ENCODE data around the gene WWOX. TPM values are rescaled to one million over a fixed set of nuclear protein-coding genes. Genes with fewer than 3 reads are reported as not detected.

WWOX gene
- total and polyA plus RNA-seq, 2 of the 4 experiments (the other 2 are of a cell fraction) = 2.7 to 5.4 TPM

DNA sequence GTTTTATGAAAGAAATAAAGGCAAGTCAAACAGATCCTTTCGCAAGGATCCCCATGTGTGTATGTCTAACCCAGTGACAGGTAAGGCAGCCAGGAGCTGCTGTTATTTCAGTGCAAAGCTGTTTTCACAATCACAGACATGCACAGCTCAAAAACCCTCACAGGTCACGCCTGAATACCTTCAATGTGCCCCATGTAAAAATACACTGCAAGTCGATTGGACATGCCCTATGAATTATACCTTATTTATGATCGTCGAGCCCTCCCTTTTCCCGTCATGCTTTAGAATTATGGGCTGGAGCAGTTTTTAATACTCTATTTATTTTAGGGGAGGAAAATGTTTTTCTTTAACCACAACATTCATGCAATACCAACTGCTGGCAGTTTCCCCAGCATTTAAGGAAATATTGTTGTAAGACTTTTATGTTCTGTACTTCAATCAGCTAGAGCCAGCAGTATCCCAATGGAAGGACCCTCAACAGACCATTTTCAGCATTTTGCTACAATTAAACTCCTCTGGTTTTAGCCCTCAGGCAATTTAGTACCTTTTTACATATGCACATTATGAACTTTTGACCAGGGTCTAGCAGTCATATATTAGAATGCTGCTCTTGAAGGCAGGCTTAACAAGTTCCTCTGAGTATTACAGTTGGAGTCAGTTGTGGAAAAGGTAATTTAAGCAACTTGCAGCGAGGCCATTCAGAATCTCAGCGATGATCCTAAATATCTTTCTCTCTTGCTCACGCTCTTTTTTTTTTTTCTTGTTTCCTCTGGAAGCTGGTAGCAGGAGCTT is 362.2 kb downstream of the WWOX start:
- Histone ChIP-seq H3K4ac (ENCODE audit: low read depth, low read length) (no peak overlapping the region), H4K5ac (ENCODE audit: low read depth, low read length) (no peak overlapping the region), H3K4me2 (ENCODE audit: low read depth, low read length) (no peak overlapping the region), H3K14ac (replicated peaks; ENCODE audit: low read depth, low read length) (no peak overlapping the region), H2BK120ac (ENCODE audit: low read depth, low read length) (no peak overlapping the region), H3K27me3 (ENCODE audit: control insufficient read depth, insufficient read depth, low read length) (no peaks in the 10 kb centered on the region), H4K8ac (ENCODE audit: low read depth in 2 of 2, low read length in 2 of 2) (no peak overlapping the region), H3K79me1 (ENCODE audit: low read depth in 1 of 2, low read length in 2 of 2) (no peaks in the 10 kb centered on the region), H2AK9ac (replicated peaks; ENCODE audit: low read depth, low read length, poor library complexity) (no peak overlapping the region), H3K9me1 (ENCODE audit: insufficient read depth, low read length) (no peaks in the 10 kb centered on the region), H2BK20ac (ENCODE audit: low read depth, low read length) (no peak overlapping the region), H3K23ac (ENCODE audit: low read depth, low read length) (no peak overlapping the region), H3K36me3 (ENCODE audit: control insufficient read depth, insufficient read depth, low read length) (no peaks in the 10 kb centered on the region), H3K9ac (ENCODE audit: low read depth, low read length) (no peak overlapping the region), H4K91ac (ENCODE audit: insufficient read depth, low read depth, low read length) (no peak overlapping the region), H2AK5ac (ENCODE audit: low read depth, low read length) (no peak overlapping the region), H3K4me1 (ENCODE audit: control insufficient read depth, insufficient read depth, low read length) (no peaks in the 10 kb centered on the region), H2AFZ (replicated peaks; ENCODE audit: low read length, poor library complexity) (no peak overlapping the region), H3K4me3 (ENCODE audit: insufficient read depth, low read depth, low read length) (no peak overlapping the region), H3K9me3 (ENCODE audit: control insufficient read depth, insufficient read depth, low read length) (peaks cover 12% of the 10 kb centered on the region), H3K56ac (ENCODE audit: extremely low read depth, insufficient read depth, low read length) (no peak overlapping the region), H3K27ac (ENCODE audit: insufficient read depth, low read length) (no peak overlapping the region), H3K18ac (ENCODE audit: low read depth, low read length) (no peak overlapping the region), H4K20me1 (ENCODE audit: insufficient read depth, low read length) (no peaks in the 10 kb centered on the region), H2BK15ac (ENCODE audit: low read depth, low read length) (no peak overlapping the region), H2BK5ac (ENCODE audit: low read depth, low read length, poor library complexity, severe bottlenecking) (no peak overlapping the region)
- CTCF ChIA-PET = no interaction called here
- BruUV-seq (replicated peaks) = no TSS peak
- intact Hi-C loops (cut with micrococcal nuclease) = no loop called here
- TF ChIP-seq, protein P1, sequence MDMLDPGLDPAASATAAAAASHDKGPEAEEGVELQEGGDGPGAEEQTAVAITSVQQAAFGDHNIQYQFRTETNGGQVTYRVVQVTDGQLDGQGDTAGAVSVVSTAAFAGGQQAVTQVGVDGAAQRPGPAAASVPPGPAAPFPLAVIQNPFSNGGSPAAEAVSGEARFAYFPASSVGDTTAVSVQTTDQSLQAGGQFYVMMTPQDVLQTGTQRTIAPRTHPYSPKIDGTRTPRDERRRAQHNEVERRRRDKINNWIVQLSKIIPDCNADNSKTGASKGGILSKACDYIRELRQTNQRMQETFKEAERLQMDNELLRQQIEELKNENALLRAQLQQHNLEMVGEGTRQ (IDR thresholded peaks at IDR 0.05; ENCODE audit: low read depth, low read length) = no peak
- TF ChIP-seq CEBPB (IDR thresholded peaks at IDR 0.05; ENCODE audit: low read depth, low read length) (no peak), SMC3 (IDR thresholded peaks at IDR 0.05; ENCODE audit: low read depth, low read length) (no peak), NFE2L2 (IDR thresholded peaks at IDR 0.05; ENCODE audit: low read depth, low read length) (no peak), CHD1 (IDR thresholded peaks at IDR 0.05; ENCODE audit: low read depth, low read length) (no peak), RAD21 (IDR thresholded peaks at IDR 0.05; ENCODE audit: low read length) (no peak), BHLHE40 (IDR thresholded peaks at IDR 0.05; ENCODE audit: low read depth, low read length) (no peak), POLR2A (IDR thresholded peaks at IDR 0.05; ENCODE audit: low read depth, low read length) (no peak), CTCF (conservative IDR thresholded peaks at IDR 0.05; ENCODE audit: low read depth, low read length) (no peak), FOS (IDR thresholded peaks at IDR 0.05; ENCODE audit: low read depth, low read length) (no peak), MXI1 (IDR thresholded peaks at IDR 0.05; ENCODE audit: borderline replicate concordance, low read depth, low read length) (no peak)
- TF ChIP-seq, protein P2, sequence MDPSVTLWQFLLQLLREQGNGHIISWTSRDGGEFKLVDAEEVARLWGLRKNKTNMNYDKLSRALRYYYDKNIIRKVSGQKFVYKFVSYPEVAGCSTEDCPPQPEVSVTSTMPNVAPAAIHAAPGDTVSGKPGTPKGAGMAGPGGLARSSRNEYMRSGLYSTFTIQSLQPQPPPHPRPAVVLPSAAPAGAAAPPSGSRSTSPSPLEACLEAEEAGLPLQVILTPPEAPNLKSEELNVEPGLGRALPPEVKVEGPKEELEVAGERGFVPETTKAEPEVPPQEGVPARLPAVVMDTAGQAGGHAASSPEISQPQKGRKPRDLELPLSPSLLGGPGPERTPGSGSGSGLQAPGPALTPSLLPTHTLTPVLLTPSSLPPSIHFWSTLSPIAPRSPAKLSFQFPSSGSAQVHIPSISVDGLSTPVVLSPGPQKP (IDR thresholded peaks at IDR 0.05; ENCODE audit: borderline replicate concordance, low read depth, low read length) = no peak
- POLR2A ChIA-PET (ENCODE audit: unreplicated experiment) = no interaction called here
- in situ Hi-C loops (cut with MboI; ENCODE audit: low sequenced_read_pairs) = no loop called here
- no peak for DNase-seq
- dilution Hi-C loops (cut with HindIII; ENCODE audit: low sequenced_read_pairs, unreplicated experiment) = no loop called here
- WGBS, 2 experiments (ENCODE audit: extremely low coverage in 2 of 2, insufficient read length in 1 of 2) = 100% methylated on average over 1 of the region's 9 CpGs; no CpG with 5 or more reads in 1 of the 2 experiments
- no peak; the same call in 1 of the 2 replicates for ATAC-seq (ENCODE audit: low read depth)
